ENCODE data around the gene NDOR1. TPM values are rescaled to one million over a fixed set of nuclear protein-coding genes. Genes with fewer than 3 reads are reported as not detected.

NDOR1 gene
- total RNA-seq, 4 donors from 2014 or later, result 9.0 to 16.6 (median 15.4) TPM

- peaks cover 7 to 9% of the 10 kb centered on the region in 2 donors for H3K36me3 ChIP-seq
- no peaks in the 10 kb centered on the region for H3K27me3 ChIP-seq
- no peak overlapping the region for H3K27ac ChIP-seq
- no peak overlapping the region for H3K4me3 ChIP-seq (replicated peaks in 1 of 3)
- DNase-seq, result no peak
- intact Hi-C loops (cut with DNase I), result no loop called here
- peaks cover 24 to 35% of the 10 kb centered on the region in 2 donors for H3K4me1 ChIP-seq
- WGBS, 2 donors, result 74 to 80% methylated on average over 10 of the region's 10 CpGs
- H3K9me3 ChIP-seq, result no peaks in the 10 kb centered on the region
- TF ChIP-seq CTCF (IDR thresholded peaks at IDR 0.05) (no peak), POLR2A (IDR thresholded peaks at IDR 0.05) (no peak)
These were observed 10.6 kb upstream of the NDOR1 start for GRCh38 chr9:137194909-137195308.

- H3K27ac ChIP-seq, result no peak overlapping the region
- no peak for DNase-seq
- WGBS, 2 donors, result 76 to 80% methylated on average over 15 to 16 of the region's 21 CpGs
These were observed 9.8 kb upstream of the NDOR1 start for GRCh38 chr9:137195525-137196220.

GRCh38 chr9:137198051-137198901 is 7.2 kb upstream of the NDOR1 start:
- intact Hi-C loops (cut with DNase I), result no loop called here
- no peaks in the 10 kb centered on the region for H3K9me3 ChIP-seq
- no peak overlapping the region for H3K4me3 ChIP-seq (replicated peaks in 1 of 3)
- H3K36me3 ChIP-seq, result no peaks in the 10 kb centered on the region
- H3K4me1 ChIP-seq, result peaks cover 19 to 47% of the 10 kb centered on the region in 2 donors
- no peak overlapping the region for H3K27ac ChIP-seq
- TF ChIP-seq POLR2A (IDR thresholded peaks at IDR 0.05), result no peak
- no peak for TF ChIP-seq CTCF (IDR thresholded peaks at IDR 0.05)
- 82 to 88% methylated on average over 6 to 7 of the region's 19 CpGs for WGBS, 2 donors
- peak in 1 of 2 donors; percentile 45 for DNase-seq
- H3K27me3 ChIP-seq, result no peaks in the 10 kb centered on the region

More at GRCh38 chr9:137195525-137196220, 9.8 kb upstream of the NDOR1 start:
- Histone ChIP-seq H3K4me3 (replicated peaks in 1 of 3) (no peak overlapping the region), H3K9me3 (no peaks in the 10 kb centered on the region), H3K36me3 (peaks cover under 1 to 1% of the 10 kb centered on the region in 2 donors), H3K4me1 (peaks cover 19 to 31% of the 10 kb centered on the region in 2 donors), H3K27me3 (no peaks in the 10 kb centered on the region)
- TF ChIP-seq CTCF (IDR thresholded peaks at IDR 0.05) (no peak), POLR2A (IDR thresholded peaks at IDR 0.05) (no peak)
- intact Hi-C loops (cut with DNase I), result no loop called here

GRCh38 chr9:137198902-137199283 is 6.6 kb upstream of the NDOR1 start:
- Histone ChIP-seq H3K36me3 (no peaks in the 10 kb centered on the region), H3K4me3 (replicated peaks in 1 of 3) (no peak overlapping the region), H3K27me3 (no peaks in the 10 kb centered on the region), H3K9me3 (no peaks in the 10 kb centered on the region), H3K4me1 (peaks cover 25 to 53% of the 10 kb centered on the region in 2 donors), H3K27ac (no peak overlapping the region)
- TF ChIP-seq POLR2A (IDR thresholded peaks at IDR 0.05), result no peak
- TF ChIP-seq CTCF (IDR thresholded peaks at IDR 0.05), result no peak
- intact Hi-C loops (cut with DNase I), result no loop called here
- 85 to 92% methylated on average over 4 to 9 of the region's 11 CpGs for WGBS, 2 donors
- DNase-seq, result no peak

Data from thyroid gland (tissue), 4 donors.